Thoracic aorta (tissue), 2 donors: ENCODE results near the gene STAT4. TPM values are rescaled to one million over a fixed set of nuclear protein-coding genes. Genes with fewer than 3 reads are reported as not detected.

Experiments used
- ATAC-seq: fragments of 150-250 bp; one replicate; pipeline ENCODE4 v1.8.0; 2017; ENCODE audit warnings: low read depth; ENCODE audit not compliant: insufficient number of reproducible peaks, low FRiP score
- DNase-seq: peaks from one replicate; pipeline ENCODE4 v3.0.0-alpha.2; 2020; ENCODE audit warnings: low spot score
- H3K27ac ChIP-seq, 2 donors: fragments of 200-600 bp; sonication (generic); 1 replicate in 1 of 2; 2 replicates in 1 of 2; pipeline ENCODE4 v1.5.1; 2016; ENCODE audit warnings: mild to moderate bottlenecking in 2 of 2, moderate library complexity in 2 of 2
- H3K27me3 ChIP-seq: fragments of 200-600 bp; sonication (generic); replicated peaks from 2 replicates; pipeline ENCODE4 v1.6.0; 2016; ENCODE audit warnings: mild to moderate bottlenecking; ENCODE audit not compliant: insufficient read depth
- H3K36me3 ChIP-seq: fragments of 200-600 bp; sonication (generic); one replicate; pipeline ENCODE4 v1.5.1; 2016
- H3K4me1 ChIP-seq, 2 donors: fragments of 200-600 bp; sonication (generic); 1 replicate in 1 of 2; 2 replicates in 1 of 2; pipeline versions ENCODE4 v1.5.1 to v1.6.0; 2016; ENCODE audit warnings: low read depth in 2 of 2, mild to moderate bottlenecking in 1 of 2; ENCODE audit not compliant: control insufficient read depth in 1 of 2
- H3K4me3 ChIP-seq: fragments of 200-600 bp; sonication (generic); 2 replicates; pipeline ENCODE4 v1.5.1; 2016; ENCODE audit warnings: mild to moderate bottlenecking
- H3K9me3 ChIP-seq: fragments of 200-600 bp; sonication (generic); 2 replicates; pipeline ENCODE4 v1.5.1; 2016
- CTCF ChIP-seq: fragments of 200-600 bp; sonication (generic); IDR thresholded peaks from one replicate; pipeline ENCODE4 v1.5.1; 2019; ENCODE audit warnings: antibody characterized with exemption
- total RNA-seq, 2 donors: library from RNA; depleted of rRNA; stranded (reverse); fragments of >200 nt; gene quantifications; one replicate each; pipeline versions ENCODE4 v1.1.0 to v1.2.3, GENCODE V29; 2016

Gene STAT4
- total RNA-seq, 2 donors from 2014 or later = 2.7 to 6.6 TPM

- H3K9me3 ChIP-seq = no peaks in the 10 kb centered on the region
- H3K36me3 ChIP-seq = no peaks in the 10 kb centered on the region
- no peak for ATAC-seq
- H3K4me3 ChIP-seq = no peak overlapping the region
- no peak for DNase-seq
- no peak overlapping the region for H3K27ac ChIP-seq
- no peaks in the 10 kb centered on the region for H3K27me3 ChIP-seq
- TF ChIP-seq CTCF = no peak
- peaks cover 0 to 4% of the 10 kb centered on the region in 2 donors for H3K4me1 ChIP-seq
These were observed 35.0 kb downstream of the STAT4 start for GRCh38 chr2:191115804-191116203.

DNA sequence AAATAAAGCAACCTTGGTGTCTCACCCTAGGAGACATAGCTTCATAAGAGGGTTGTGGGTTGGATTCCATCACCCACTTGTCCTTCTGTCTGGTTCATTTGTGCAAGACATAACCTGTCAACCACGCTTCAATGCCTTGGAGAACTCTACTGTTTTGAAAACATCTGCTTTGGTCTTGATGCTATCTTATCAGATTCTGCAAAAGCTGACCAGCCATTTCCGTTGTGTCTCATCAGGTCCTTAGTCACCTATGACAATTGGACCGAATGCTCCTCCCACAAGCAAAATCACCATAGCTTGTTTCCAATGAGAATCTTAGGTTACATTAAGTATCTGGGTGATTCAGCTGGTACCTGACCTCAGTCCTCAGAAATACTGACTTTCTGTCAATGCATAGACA, 35.4 kb downstream of the STAT4 start:
- H3K36me3 ChIP-seq = no peaks in the 10 kb centered on the region
- H3K9me3 ChIP-seq = no peaks in the 10 kb centered on the region
- H3K4me1 ChIP-seq = peaks cover 0 to 4% of the 10 kb centered on the region in 2 donors
- H3K27ac ChIP-seq = no peak overlapping the region
- TF ChIP-seq CTCF = no peak
- ATAC-seq (no peak), DNase-seq (no peak)
- H3K27me3 ChIP-seq = no peaks in the 10 kb centered on the region
- no peak overlapping the region for H3K4me3 ChIP-seq

DNA sequence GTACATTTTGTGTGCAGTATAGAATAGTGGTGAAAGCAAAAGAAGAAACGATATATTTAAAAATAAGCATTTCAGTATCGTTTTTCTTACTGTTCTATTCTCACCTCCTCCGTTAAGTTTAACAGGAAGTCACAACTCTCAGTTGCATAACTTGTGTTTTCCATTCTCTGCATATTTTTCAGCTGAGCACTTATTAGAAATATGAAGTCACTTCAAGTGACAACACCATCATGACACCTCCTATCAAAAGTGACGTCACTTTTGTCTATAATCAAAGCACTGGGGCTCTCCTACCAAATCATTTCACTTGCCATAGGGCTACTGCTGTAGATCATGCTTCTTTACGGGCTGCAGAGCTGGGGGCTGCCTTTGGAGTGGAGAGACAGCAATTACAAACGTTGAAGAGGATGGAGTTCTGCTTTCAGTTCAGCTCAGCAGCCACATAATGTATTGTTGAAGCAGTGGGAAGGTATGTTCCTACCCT, 36.3 kb downstream of the STAT4 start:
- Histone ChIP-seq H3K27me3 (no peaks in the 10 kb centered on the region), H3K4me3 (peak overlapping the region; percentile 39), H3K36me3 (no peaks in the 10 kb centered on the region), H3K9me3 (no peaks in the 10 kb centered on the region), H3K4me1 (peaks cover 0 to 4% of the 10 kb centered on the region in 2 donors), H3K27ac (no peak overlapping the region)
- TF ChIP-seq CTCF = no peak
- no peak for ATAC-seq
- DNase-seq = no peak

GRCh38 chr2:191113761-191114160, 37.0 kb downstream of the STAT4 start:
- no peak for TF ChIP-seq CTCF
- DNase-seq (no peak), ATAC-seq (no peak)
- Histone ChIP-seq H3K27me3 (no peaks in the 10 kb centered on the region), H3K9me3 (no peaks in the 10 kb centered on the region), H3K4me3 (no peak overlapping the region), H3K36me3 (no peaks in the 10 kb centered on the region), H3K27ac (no peak overlapping the region), H3K4me1 (peaks cover 0 to 4% of the 10 kb centered on the region in 2 donors)

GRCh38 chr2:191112448-191112901, 38.3 kb downstream of the STAT4 start:
- no peak for TF ChIP-seq CTCF
- H3K4me1 ChIP-seq = peaks cover 0 to 4% of the 10 kb centered on the region in 2 donors
- no peaks in the 10 kb centered on the region for H3K9me3 ChIP-seq
- no peaks in the 10 kb centered on the region for H3K36me3 ChIP-seq
- no peaks in the 10 kb centered on the region for H3K27me3 ChIP-seq
- ATAC-seq (no peak), DNase-seq (no peak)
- H3K27ac ChIP-seq = no peak overlapping the region
- no peak overlapping the region for H3K4me3 ChIP-seq
